ENCODE results near the gene TNNI3K.

Gene TNNI3K

DNA sequence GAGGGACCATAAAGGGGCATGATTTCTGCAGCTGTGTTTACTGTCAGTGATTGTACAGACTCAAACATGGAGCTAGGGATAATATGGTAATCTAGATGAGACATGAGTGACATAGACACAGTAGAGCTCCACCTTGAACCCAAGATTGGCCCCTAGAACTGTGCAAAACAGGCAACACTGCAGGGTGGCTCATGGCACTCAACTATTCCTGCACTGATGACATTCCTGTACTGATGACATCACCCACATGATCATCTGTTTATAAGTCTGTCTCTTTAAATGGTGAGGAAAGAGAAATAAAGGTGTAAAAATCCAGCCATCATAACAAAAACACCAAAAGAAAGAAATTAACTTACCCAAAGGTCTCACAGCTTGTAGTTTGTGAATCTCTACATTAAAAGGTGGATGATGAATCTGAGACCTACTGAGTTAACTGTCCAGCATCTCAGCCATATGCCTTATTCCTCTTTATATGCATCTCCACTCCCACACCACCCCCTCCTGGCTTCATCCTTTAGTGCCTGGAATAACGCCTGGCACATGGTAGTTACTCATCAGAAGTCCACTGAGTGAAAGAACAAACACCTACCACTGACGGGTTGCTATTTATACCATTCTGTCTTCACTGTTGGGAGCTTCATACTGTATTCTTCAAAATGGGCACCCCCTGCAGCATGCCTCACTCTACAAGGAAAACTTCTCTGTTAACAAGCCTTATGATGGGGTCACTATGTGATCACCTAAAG lies 277.2 kb downstream of the TNNI3K start, which contains the start of gene LRRC53:
Gene LRRC53 (minus strand): TSS at position 442 of the 746 bp plus-strand sequence. CDS start 29,262 bp downstream, outside the sequence.
- no peaks in the 10 kb centered on the region for H3K27me3 ChIP-seq (ENCODE audit: insufficient read depth, poor library complexity, severe bottlenecking)
- no peak within 1 kb of the TSS for H3K4me3 ChIP-seq (replicated peaks; ENCODE audit: insufficient read depth, low read length)
- H3K27ac ChIP-seq (replicated peaks), result no peak within 1 kb of the TSS
- DNase-seq (ENCODE audit: low read depth in 1 of 2, low spot score in 1 of 2), result no peak
- TF ChIP-seq, protein P1, sequence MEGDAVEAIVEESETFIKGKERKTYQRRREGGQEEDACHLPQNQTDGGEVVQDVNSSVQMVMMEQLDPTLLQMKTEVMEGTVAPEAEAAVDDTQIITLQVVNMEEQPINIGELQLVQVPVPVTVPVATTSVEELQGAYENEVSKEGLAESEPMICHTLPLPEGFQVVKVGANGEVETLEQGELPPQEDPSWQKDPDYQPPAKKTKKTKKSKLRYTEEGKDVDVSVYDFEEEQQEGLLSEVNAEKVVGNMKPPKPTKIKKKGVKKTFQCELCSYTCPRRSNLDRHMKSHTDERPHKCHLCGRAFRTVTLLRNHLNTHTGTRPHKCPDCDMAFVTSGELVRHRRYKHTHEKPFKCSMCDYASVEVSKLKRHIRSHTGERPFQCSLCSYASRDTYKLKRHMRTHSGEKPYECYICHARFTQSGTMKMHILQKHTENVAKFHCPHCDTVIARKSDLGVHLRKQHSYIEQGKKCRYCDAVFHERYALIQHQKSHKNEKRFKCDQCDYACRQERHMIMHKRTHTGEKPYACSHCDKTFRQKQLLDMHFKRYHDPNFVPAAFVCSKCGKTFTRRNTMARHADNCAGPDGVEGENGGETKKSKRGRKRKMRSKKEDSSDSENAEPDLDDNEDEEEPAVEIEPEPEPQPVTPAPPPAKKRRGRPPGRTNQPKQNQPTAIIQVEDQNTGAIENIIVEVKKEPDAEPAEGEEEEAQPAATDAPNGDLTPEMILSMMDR (IDR thresholded peaks at IDR 0.05; ENCODE audit: insufficient read depth, low read length), result no peak
- TF ChIP-seq SPI1 (IDR thresholded peaks at IDR 0.05; ENCODE audit: borderline replicate concordance, low read depth) (no peak), POLR2AphosphoS5 (IDR thresholded peaks at IDR 0.05; ENCODE audit: low read depth) (no peak), GABPA (IDR thresholded peaks at IDR 0.05; ENCODE audit: low read depth) (no peak)
- TF ChIP-seq, protein P2, sequence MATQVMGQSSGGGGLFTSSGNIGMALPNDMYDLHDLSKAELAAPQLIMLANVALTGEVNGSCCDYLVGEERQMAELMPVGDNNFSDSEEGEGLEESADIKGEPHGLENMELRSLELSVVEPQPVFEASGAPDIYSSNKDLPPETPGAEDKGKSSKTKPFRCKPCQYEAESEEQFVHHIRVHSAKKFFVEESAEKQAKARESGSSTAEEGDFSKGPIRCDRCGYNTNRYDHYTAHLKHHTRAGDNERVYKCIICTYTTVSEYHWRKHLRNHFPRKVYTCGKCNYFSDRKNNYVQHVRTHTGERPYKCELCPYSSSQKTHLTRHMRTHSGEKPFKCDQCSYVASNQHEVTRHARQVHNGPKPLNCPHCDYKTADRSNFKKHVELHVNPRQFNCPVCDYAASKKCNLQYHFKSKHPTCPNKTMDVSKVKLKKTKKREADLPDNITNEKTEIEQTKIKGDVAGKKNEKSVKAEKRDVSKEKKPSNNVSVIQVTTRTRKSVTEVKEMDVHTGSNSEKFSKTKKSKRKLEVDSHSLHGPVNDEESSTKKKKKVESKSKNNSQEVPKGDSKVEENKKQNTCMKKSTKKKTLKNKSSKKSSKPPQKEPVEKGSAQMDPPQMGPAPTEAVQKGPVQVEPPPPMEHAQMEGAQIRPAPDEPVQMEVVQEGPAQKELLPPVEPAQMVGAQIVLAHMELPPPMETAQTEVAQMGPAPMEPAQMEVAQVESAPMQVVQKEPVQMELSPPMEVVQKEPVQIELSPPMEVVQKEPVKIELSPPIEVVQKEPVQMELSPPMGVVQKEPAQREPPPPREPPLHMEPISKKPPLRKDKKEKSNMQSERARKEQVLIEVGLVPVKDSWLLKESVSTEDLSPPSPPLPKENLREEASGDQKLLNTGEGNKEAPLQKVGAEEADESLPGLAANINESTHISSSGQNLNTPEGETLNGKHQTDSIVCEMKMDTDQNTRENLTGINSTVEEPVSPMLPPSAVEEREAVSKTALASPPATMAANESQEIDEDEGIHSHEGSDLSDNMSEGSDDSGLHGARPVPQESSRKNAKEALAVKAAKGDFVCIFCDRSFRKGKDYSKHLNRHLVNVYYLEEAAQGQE (IDR thresholded peaks at IDR 0.05; ENCODE audit: insufficient replicate concordance, low read depth), result no peak

DNA sequence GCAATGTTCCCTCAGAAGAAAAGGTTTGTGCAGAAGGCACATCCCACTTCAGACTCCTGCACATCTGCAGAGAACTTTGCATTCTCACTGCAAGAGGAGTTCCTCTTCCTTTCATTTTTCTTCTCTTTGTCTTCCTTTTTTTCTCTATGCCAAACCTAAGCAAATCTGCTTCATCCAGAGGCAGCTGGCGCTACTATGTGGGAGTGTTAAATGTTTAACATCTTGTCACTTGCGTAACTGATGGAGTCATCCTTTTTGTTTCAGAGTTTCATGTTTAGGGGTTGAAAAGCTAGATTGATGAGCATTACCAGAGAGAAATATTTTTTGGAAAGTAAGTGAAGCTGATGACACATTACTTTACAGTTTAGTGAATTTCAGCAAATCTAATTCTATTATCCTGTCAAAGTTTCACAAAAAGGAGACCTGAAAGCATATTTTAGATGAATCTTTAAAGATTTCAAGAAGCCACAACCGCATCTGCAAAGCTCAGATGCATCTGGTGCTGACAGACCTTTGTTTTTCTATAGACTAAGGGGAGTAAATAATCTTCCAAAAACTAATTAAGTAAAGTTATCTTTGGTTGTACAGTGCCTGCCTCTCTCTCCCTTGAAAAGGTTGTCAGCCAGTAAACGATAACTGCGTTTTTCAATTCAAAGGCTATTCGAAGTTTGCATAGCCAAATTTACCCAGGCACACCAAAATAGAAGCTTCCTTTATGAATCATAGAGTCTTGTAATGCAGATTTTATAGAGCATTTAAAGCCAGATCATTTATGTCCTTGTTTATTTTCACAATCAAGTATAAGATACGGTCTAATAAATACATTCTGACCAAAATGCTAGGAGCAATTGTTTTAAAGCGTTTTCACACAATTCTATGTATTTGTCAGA lies 278.5 kb downstream of the TNNI3K start:
- no peak overlapping the region for H3K4me3 ChIP-seq (replicated peaks; ENCODE audit: insufficient read depth, low read length)
- TF ChIP-seq SPI1 (IDR thresholded peaks at IDR 0.05; ENCODE audit: borderline replicate concordance, low read depth) (no peak), GABPA (IDR thresholded peaks at IDR 0.05; ENCODE audit: low read depth) (no peak), POLR2AphosphoS5 (IDR thresholded peaks at IDR 0.05; ENCODE audit: low read depth) (no peak)
- TF ChIP-seq, protein P2 (IDR thresholded peaks at IDR 0.05; ENCODE audit: insufficient replicate concordance, low read depth), result no peak
- TF ChIP-seq, protein P1 (IDR thresholded peaks at IDR 0.05; ENCODE audit: insufficient read depth, low read length), result no peak
- no peaks in the 10 kb centered on the region for H3K27me3 ChIP-seq (ENCODE audit: insufficient read depth, poor library complexity, severe bottlenecking)
- DNase-seq (ENCODE audit: low read depth in 1 of 2, low spot score in 1 of 2), result no peak
- no peak overlapping the region for H3K27ac ChIP-seq (replicated peaks)

DNA sequence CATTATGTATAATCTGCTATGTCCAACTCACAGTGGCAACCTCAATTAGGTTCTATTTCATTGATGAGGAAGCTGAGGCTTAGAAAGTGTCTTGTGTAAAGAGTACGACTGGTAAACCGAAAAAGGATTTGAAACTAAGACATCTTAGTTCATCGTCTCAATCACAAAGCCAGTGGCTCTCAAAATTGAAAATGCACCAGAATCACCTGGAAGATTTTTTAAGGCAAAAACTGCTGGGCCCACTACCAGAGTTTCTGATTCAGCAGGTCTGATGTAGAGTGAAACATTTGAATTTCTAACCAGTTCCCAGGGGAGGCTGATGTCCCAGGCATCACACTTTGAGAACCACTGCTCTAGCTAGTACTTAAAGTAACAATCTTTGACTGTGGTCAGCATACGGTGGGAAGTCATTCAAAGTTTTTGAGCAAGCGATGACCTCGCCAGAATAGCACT lies 282.4 kb downstream of the TNNI3K start:
- no peak for DNase-seq (ENCODE audit: low read depth in 1 of 2, low spot score in 1 of 2)
- H3K4me3 ChIP-seq (replicated peaks; ENCODE audit: insufficient read depth, low read length), result no peak overlapping the region
- H3K27ac ChIP-seq (replicated peaks), result no peak overlapping the region
- TF ChIP-seq SPI1 (IDR thresholded peaks at IDR 0.05; ENCODE audit: borderline replicate concordance, low read depth), result no peak
- TF ChIP-seq GABPA (IDR thresholded peaks at IDR 0.05; ENCODE audit: low read depth), result no peak
- TF ChIP-seq, protein P2 (IDR thresholded peaks at IDR 0.05; ENCODE audit: insufficient replicate concordance, low read depth), result no peak
- no peak for TF ChIP-seq POLR2AphosphoS5 (IDR thresholded peaks at IDR 0.05; ENCODE audit: low read depth)
- TF ChIP-seq, protein P1 (IDR thresholded peaks at IDR 0.05; ENCODE audit: insufficient read depth, low read length), result no peak
- no peaks in the 10 kb centered on the region for H3K27me3 ChIP-seq (ENCODE audit: insufficient read depth, poor library complexity, severe bottlenecking)

Measured in HL-60 (cell line).